Measurements from ENCODE around the gene TNFRSF4.

The TNFRSF4 gene

GRCh38 chr1:1221887-1222574 is 8.1 kb upstream of the TNFRSF4 start:
- no peak overlapping the region for H3K27ac ChIP-seq
- TF ChIP-seq CTCF (conservative IDR thresholded peaks at IDR 0.05) (no peak), ZFX (IDR thresholded peaks at IDR 0.05) (no peak)

- no peak overlapping the region for H3K27ac ChIP-seq
- TF ChIP-seq CTCF (conservative IDR thresholded peaks at IDR 0.05): no peak
- no peak for TF ChIP-seq ZFX (IDR thresholded peaks at IDR 0.05)
Measured at GRCh38 chr1:1220197-1220596, 6.2 kb upstream of the TNFRSF4 start.

- TF ChIP-seq ZFX (IDR thresholded peaks at IDR 0.05): no peak
- no peak for TF ChIP-seq CTCF (conservative IDR thresholded peaks at IDR 0.05)
- H3K27ac ChIP-seq: no peak overlapping the region
Measured at GRCh38 chr1:1219341-1219740, 5.4 kb upstream of the TNFRSF4 start.

- no peak for TF ChIP-seq CTCF (conservative IDR thresholded peaks at IDR 0.05)
- no peak for TF ChIP-seq ZFX (IDR thresholded peaks at IDR 0.05)
- no peak overlapping the region for H3K27ac ChIP-seq
Measured at GRCh38 chr1:1218524-1219200, 4.7 kb upstream of the TNFRSF4 start.

- TF ChIP-seq ZFX (IDR thresholded peaks at IDR 0.05) (no peak), CTCF (conservative IDR thresholded peaks at IDR 0.05) (no peak)
- no peak overlapping the region for H3K27ac ChIP-seq
Measured at GRCh38 chr1:1217621-1218523, 3.9 kb upstream of the TNFRSF4 start.

- no peak overlapping the region for H3K27ac ChIP-seq
- TF ChIP-seq ZFX (IDR thresholded peaks at IDR 0.05) (no peak), CTCF (conservative IDR thresholded peaks at IDR 0.05) (no peak)
Measured at GRCh38 chr1:1216770-1217620, 3.0 kb upstream of the TNFRSF4 start.
